Bronchial epithelial cell (primary cell): ENCODE measurements around the gene OR6J1. TPM values are rescaled to one million over a fixed set of nuclear protein-coding genes. Genes with fewer than 3 reads are reported as not detected.

Experiments
- DNase-seq: peaks from one replicate; pipeline ENCODE4 v3.0.0-alpha.2; 2010; ENCODE audit warnings: low read depth
- FAIRE-seq: peaks from 2 replicates; lab custom pipeline; 2011; peaks lifted over from hg19 to GRCh38; lab: Jason Lieb, UNC
- H3K27me3 ChIP-seq: 2 replicates; pipeline ENCODE4 v1.5.1; 2011; ENCODE audit warnings: low read length; ENCODE audit not compliant: control insufficient read depth, insufficient read depth
- H3K36me3 ChIP-seq: 2 replicates; pipeline ENCODE4 v1.5.1; 2011; ENCODE audit warnings: low read length; ENCODE audit not compliant: control insufficient read depth, insufficient read depth
- H3K4me3 ChIP-seq: 2 replicates; pipeline ENCODE4 v1.5.1; 2011; ENCODE audit warnings: mild to moderate bottlenecking, low read depth, low read length, control low read depth
- total RNA-seq: library from RNA; depleted of rRNA; stranded (reverse); fragments of >200 nt; gene quantifications from 2 replicates; pipeline ENCODE4 v1.2.1, GENCODE V29; 2014
- TF ChIP-seq, protein P1 (sequence below): IDR thresholded peaks from 2 replicates; pipeline ENCODE4 v1.5.1; 2011; ENCODE audit warnings: mild to moderate bottlenecking, moderate library complexity, low read length, control low read depth, inconsistent platforms; ENCODE audit not compliant: insufficient read depth, severe bottlenecking

Gene OR6J1
- total RNA-seq, 1 donor from 2014 or later: not detected

DNA sequence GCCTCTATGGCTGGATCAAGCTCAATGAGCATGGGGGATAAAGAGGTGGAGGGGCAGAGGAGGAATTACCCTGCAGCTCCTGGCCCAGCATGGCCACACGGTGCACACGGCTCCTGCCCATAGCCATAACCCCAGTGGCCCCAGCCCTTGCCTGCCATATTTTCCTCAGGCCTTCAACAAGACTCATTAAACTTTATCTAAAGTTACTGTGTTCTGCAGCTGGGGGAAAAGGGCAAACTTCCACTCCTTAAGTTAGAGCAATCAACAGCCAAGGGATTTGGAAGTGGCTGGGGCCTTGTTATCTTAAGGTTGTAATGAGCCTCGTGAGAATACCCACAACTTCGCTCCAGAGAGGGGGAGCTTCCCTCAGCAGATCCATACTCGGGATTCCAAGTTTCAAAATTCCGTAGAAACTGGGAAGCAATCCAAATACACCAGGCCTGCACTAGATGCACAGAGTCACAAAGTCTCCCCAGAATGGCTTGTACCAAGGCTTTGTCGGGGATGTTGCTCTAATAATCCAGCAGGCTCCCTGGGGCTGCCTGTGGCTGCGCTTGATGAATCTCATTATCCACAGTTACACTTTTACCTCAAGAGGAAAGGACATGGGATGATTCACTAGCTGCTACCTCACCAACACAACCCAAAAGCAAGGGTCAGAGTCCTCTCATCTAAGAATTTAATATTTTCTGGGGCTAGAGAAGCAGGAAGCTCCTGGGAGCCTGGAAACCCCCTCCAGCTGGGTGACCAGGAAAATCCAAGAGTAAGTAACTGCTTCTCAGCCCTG lies 13.0 kb upstream of the OR6J1 start:
- Histone ChIP-seq H3K36me3 (no peaks in the 10 kb centered on the region), H3K4me3 (no peak overlapping the region), H3K27me3 (no peaks in the 10 kb centered on the region)
- TF ChIP-seq, protein P1, sequence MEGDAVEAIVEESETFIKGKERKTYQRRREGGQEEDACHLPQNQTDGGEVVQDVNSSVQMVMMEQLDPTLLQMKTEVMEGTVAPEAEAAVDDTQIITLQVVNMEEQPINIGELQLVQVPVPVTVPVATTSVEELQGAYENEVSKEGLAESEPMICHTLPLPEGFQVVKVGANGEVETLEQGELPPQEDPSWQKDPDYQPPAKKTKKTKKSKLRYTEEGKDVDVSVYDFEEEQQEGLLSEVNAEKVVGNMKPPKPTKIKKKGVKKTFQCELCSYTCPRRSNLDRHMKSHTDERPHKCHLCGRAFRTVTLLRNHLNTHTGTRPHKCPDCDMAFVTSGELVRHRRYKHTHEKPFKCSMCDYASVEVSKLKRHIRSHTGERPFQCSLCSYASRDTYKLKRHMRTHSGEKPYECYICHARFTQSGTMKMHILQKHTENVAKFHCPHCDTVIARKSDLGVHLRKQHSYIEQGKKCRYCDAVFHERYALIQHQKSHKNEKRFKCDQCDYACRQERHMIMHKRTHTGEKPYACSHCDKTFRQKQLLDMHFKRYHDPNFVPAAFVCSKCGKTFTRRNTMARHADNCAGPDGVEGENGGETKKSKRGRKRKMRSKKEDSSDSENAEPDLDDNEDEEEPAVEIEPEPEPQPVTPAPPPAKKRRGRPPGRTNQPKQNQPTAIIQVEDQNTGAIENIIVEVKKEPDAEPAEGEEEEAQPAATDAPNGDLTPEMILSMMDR: no peak
- DNase-seq (no peak), FAIRE-seq (no peak)

DNA sequence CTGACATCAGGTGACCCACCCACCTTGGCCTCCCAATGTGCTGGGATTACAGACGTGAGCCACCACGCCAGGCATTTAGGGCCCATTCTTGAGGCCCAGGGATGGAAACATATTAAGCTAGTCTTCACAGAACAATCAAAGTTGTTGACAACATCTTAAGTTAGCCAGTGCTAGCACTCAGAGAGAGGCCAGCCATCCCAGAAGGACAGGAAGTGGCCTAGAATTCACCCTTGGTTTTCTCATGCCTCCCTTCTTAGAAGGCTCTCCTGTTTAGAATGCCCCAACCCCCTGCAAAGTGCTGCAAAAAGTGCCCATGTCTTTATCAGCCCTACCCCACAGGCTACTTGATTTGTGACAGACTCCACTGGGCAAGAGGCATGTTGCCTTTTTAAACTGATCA lies 12.1 kb upstream of the OR6J1 start:
- TF ChIP-seq, protein P1: no peak
- no peak for DNase-seq
- FAIRE-seq: no peak
- Histone ChIP-seq H3K4me3 (no peak overlapping the region), H3K36me3 (no peaks in the 10 kb centered on the region), H3K27me3 (no peaks in the 10 kb centered on the region)

DNA sequence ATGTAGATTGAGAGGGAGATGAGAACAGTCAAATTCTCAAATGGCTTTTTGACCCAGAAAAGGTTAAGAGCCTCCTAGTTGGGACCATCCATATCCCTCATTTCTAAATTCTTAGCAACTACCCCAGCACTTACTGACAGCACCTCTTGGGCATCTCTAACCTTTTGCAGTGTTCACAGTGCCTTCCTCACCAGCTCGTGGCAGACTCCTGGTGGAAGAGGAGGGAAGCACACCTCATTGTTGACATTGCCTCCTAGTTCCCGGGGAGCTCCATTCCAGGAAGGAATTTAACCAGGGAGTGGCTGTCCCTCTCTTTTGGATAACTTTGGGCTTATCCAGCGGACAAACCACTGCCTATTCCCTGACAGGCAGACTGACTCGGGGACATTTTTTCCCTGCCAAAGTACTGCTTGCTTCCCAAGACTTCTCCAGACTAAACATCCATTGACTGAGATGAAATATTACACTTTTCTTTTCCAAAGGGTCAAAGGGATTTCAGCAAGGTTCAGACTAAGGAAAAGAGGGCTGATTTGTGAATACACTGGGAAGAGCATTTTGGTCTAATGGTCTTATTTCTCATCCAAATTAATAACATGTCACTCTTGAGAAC lies 9.0 kb upstream of the OR6J1 start:
- peak; percentile 7 for FAIRE-seq
- Histone ChIP-seq H3K4me3 (no peak overlapping the region), H3K36me3 (no peaks in the 10 kb centered on the region), H3K27me3 (no peaks in the 10 kb centered on the region)
- DNase-seq: peak; percentile 75
- TF ChIP-seq, protein P1: peak; percentile 94

DNA sequence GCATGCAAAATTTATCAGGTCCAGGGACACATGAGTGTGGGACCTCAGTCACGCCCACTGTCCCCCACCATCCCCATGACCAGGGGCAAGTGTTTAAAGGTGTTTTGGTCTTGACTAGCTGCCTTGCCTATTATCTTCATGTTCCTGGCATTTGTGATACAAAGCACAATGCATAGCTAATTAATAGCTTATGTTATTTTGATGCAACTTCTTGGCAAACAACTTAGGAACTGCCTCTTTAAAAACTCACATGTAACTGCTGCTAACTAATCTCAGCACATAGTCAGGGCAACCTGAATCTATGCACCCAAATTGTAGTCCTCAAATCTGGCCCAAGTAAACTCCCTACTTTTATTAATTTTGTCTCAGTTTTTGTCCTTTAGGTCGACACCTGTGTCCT lies 7.4 kb upstream of the OR6J1 start:
- Histone ChIP-seq H3K4me3 (no peak overlapping the region), H3K36me3 (no peaks in the 10 kb centered on the region), H3K27me3 (no peaks in the 10 kb centered on the region)
- FAIRE-seq (no peak), DNase-seq (no peak)
- TF ChIP-seq, protein P1: no peak

DNA sequence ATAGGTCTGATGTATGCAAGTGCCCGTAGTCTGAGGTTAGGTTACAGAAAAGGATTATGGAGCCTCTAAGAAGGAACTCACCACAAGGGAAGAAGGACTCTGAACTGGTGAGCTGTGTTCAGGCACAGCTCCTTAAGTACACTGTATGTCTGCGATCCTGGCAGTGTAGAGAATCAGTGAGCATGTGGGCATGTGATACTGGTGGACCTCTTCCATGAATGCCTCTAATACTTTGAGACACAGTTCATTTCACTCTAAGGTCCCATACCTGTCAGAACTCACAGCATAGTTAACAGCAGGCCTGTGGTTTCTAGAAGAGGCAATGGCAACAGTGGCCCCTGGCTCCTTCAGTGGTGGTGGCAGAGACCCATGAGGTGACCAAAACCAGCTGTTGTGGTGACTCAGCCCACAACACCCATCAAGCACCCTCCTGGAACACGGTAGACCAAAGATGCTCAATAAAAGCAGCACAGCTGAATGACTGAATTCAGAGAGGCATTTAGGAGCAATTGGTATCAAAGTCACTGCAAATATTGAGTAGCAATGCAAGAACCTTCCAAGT lies 6.9 kb upstream of the OR6J1 start:
- peak; percentile 67 for DNase-seq
- TF ChIP-seq, protein P1: no peak
- Histone ChIP-seq H3K27me3 (no peaks in the 10 kb centered on the region), H3K4me3 (no peak overlapping the region), H3K36me3 (no peaks in the 10 kb centered on the region)
- FAIRE-seq: no peak
